ENCODE data around the gene PCDHB3.
"Not testable (repeated sequence)": the region's sequence is repeated elsewhere in the genome, so short reads cannot be mapped to it uniquely, and the experiment has no call there.

Gene PCDHB3

GRCh38 chr5:141137346-141137745 is 37.1 kb downstream of the PCDHB3 start:
- DNase-seq, result not testable (repeated sequence)

GRCh38 chr5:141149812-141150211 is 49.5 kb downstream of the PCDHB3 start, which contains the start of gene PCDHB6:
Gene PCDHB6 (plus strand): TSS chr5:141150057. CDS start chr5:141150258, 201 bp downstream.
- DNase-seq, result no peak

GRCh38 chr5:141150224-141150992 is 50.1 kb downstream of the PCDHB3 start:
- no peak for DNase-seq

- no peak for DNase-seq
Observed at GRCh38 chr5:141150993-141151325, 50.7 kb downstream of the PCDHB3 start.

- DNase-seq, result not testable (repeated sequence)
Observed at GRCh38 chr5:141151632-141152031, 51.4 kb downstream of the PCDHB3 start.

- DNase-seq, result not testable (repeated sequence)
Observed at GRCh38 chr5:141152096-141152495, 51.8 kb downstream of the PCDHB3 start.

Measured in NCI-H1436 (cell line).